Stimulated activated CD4-positive, alpha-beta T cell treated with anti-CD3 and anti-CD28 coated beads, Interleukin-15, amount 100 ng/mL, for 1 hour (primary cell): Measurements from ENCODE around the gene LGMN.
"Not testable (repeated sequence)": the region's sequence is repeated elsewhere in the genome, so short reads cannot be mapped to it uniquely, and the experiment has no call there.

ENCODE experiments used
- DNase-seq, 2 donors: peaks; one replicate each; pipeline ENCODE4 v3.0.0-alpha.2; 2020; ENCODE audit warnings: low read depth in 1 of 2, low spot score in 1 of 2

The LGMN gene

GRCh38 chr14:92702441-92702918 lies 45.9 kb downstream of the LGMN start:
- no peak for DNase-seq

- no peak for DNase-seq
Measured at GRCh38 chr14:92701826-92702225, 46.6 kb downstream of the LGMN start.

- DNase-seq, result no peak
Measured at GRCh38 chr14:92698393-92698792, 50.0 kb downstream of the LGMN start.

GRCh38 chr14:92696366-92696765 lies 52.1 kb downstream of the LGMN start:
- DNase-seq, result no peak

- no peak for DNase-seq
Measured at GRCh38 chr14:92695562-92695961, 52.9 kb downstream of the LGMN start.

- no peak for DNase-seq
Measured at GRCh38 chr14:92694807-92695206, 53.6 kb downstream of the LGMN start.

GRCh38 chr14:92693998-92694795 lies 54.2 kb downstream of the LGMN start:
- no peak for DNase-seq

- DNase-seq, result peak in 1 of 2 donors; percentile 20
Measured at GRCh38 chr14:92692822-92693226, 55.6 kb downstream of the LGMN start.

- DNase-seq, result no peak
Measured at GRCh38 chr14:92690171-92691011, 58.0 kb downstream of the LGMN start.

- no peak for DNase-seq
Measured at GRCh38 chr14:92688434-92689375, 59.7 kb downstream of the LGMN start.

- DNase-seq, result no peak
Measured at GRCh38 chr14:92687681-92688433, 60.6 kb downstream of the LGMN start.

- peak; percentile 18 to 57 for DNase-seq
Measured at GRCh38 chr14:92686900-92687427, 61.5 kb downstream of the LGMN start.

- no peak for DNase-seq
Measured at GRCh38 chr14:92686411-92686899, 62.0 kb downstream of the LGMN start.

GRCh38 chr14:92685784-92686355 lies 62.6 kb downstream of the LGMN start:
- no peak for DNase-seq

GRCh38 chr14:92684801-92685560 lies 63.4 kb downstream of the LGMN start:
- DNase-seq, result no peak

GRCh38 chr14:92683041-92683440 lies 65.4 kb downstream of the LGMN start:
- no peak for DNase-seq

GRCh38 chr14:92680781-92681650 lies 67.4 kb downstream of the LGMN start:
- DNase-seq, result peak; percentile 48 to 68

- not testable (repeated sequence) for DNase-seq
Measured at GRCh38 chr14:92680330-92680729, 68.1 kb downstream of the LGMN start.
